Measurements from ENCODE around the gene ALK. TPM values are rescaled to one million over a fixed set of nuclear protein-coding genes. Genes with fewer than 3 reads are reported as not detected.

Gene ALK
- total and polyA plus RNA-seq, 10 of the 15 experiments (the other 5 are each of a cell fraction or from before 2014, with no cell fraction given) = 0.11 TPM; not detected in 9

DNA sequence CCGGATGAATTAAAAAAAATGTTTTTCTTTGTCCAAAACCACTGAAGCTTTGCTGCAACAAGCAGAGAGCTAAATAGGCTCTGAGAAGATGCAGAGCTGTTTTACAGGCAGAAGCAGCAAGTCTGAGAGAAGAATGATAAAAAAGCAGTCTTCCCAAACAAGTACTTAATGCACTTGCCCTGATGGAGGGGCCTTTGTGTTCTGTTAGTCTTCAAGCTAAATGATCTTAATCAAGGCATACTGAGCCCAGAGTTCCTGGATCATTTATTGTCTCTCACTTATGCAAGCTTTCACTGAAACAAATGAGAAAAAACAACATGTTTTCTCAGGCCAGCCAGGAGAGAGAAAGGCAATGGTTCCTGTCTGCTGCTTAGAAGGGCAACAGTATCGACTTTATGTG, 653.7 kb downstream of the ALK start:
- Histone ChIP-seq H3K36me3 (ENCODE audit: control insufficient read depth in 2 of 2, insufficient read depth in 2 of 2, low read length in 1 of 2) (no peaks in the 10 kb centered on the region), H3K27ac (ENCODE audit: control insufficient read depth, insufficient read depth) (no peak overlapping the region), H3K79me2 (ENCODE audit: control insufficient read depth, insufficient read depth, low read length) (no peaks in the 10 kb centered on the region), H3K4me2 (ENCODE audit: control insufficient read depth, insufficient read depth) (no peak overlapping the region), H3K9me3 (replicated peaks; ENCODE audit: control insufficient read depth, insufficient read depth, low read length) (no peaks in the 10 kb centered on the region; the same call in 2 of the 3 replicates), H3K27me3 (replicated peaks in 1 of 2; ENCODE audit: control insufficient read depth in 2 of 2, insufficient read depth in 2 of 2, low read length in 1 of 2) (no peaks in the 10 kb centered on the region; a peak in 1 of 4 replicates), H4K20me1 (ENCODE audit: control insufficient read depth, insufficient read depth) (no peaks in the 10 kb centered on the region), H3K4me3 (no peak overlapping the region), H3K9ac (ENCODE audit: control insufficient read depth, insufficient read depth, low read length) (no peak overlapping the region), H3K4me1 (ENCODE audit: control insufficient read depth, insufficient read depth, low read length) (peaks cover under 1% of the 10 kb centered on the region; the same call in 1 of the 2 replicates), H2AFZ (ENCODE audit: control insufficient read depth, low read depth, low read length) (no peak overlapping the region)
- intact Hi-C loops (cut with micrococcal nuclease; ENCODE audit: unreplicated experiment) = no loop called here
- ATAC-seq (no peak), DNase-seq (ENCODE audit: low read depth, low spot score) (no peak), FAIRE-seq (no peak)
- CTCF ChIA-PET = interaction anchor here (0.6 to 1.2 kb wide), 4 partner anchors 40 to 575 kb away, joined by 3 read pairs; no protein-coding TSS in a partner anchor
- RAD21 ChIA-PET (ENCODE audit: unreplicated experiment) = no interaction called here
- in situ Hi-C loops (cut with MboI) = no loop called here
- SMC1A ChIA-PET (ENCODE audit: uncharacterized antibody, unreplicated experiment) = interaction anchor here (0.6 to 1.2 kb wide), 2 partner anchors 15 to 305 kb away, joined by 3 read pairs; no protein-coding TSS in a partner anchor
- 0% methylated on average over 2 of the region's 2 CpGs for WGBS (ENCODE audit: insufficient coverage, insufficient replicate concordance, low lambda C conversion rate, missing lambda C conversion rate)
- BruUV-seq (replicated peaks) = no TSS peak
- POLR2A ChIA-PET = no interaction called here
- TF ChIP-seq, protein P1, sequence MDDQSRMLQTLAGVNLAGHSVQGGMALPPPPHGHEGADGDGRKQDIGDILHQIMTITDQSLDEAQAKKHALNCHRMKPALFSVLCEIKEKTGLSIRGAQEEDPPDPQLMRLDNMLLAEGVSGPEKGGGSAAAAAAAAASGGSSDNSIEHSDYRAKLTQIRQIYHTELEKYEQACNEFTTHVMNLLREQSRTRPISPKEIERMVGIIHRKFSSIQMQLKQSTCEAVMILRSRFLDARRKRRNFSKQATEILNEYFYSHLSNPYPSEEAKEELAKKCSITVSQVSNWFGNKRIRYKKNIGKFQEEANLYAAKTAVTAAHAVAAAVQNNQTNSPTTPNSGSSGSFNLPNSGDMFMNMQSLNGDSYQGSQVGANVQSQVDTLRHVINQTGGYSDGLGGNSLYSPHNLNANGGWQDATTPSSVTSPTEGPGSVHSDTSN (IDR thresholded peaks at IDR 0.05; ENCODE audit: insufficient replicate concordance, low read depth, low read length) = no peak
- TF ChIP-seq E2F8 (IDR thresholded peaks at IDR 0.05; ENCODE audit: low read depth, partially characterized antibody) (no peak), ZBED1 (IDR thresholded peaks at IDR 0.05; ENCODE audit: borderline replicate concordance) (no peak), CEBPB (IDR thresholded peaks at IDR 0.05; ENCODE audit: borderline replicate concordance in 1 of 2, low read depth in 2 of 2, low read length in 2 of 2) (no peak), KAT2A (conservative IDR thresholded peaks at IDR 0.05; ENCODE audit: control insufficient read depth, low read depth, low read length) (no peak), FOXK2 (IDR thresholded peaks at IDR 0.05) (no peak), EED (IDR thresholded peaks at IDR 0.05; ENCODE audit: low read depth) (no peak), ZBTB40 (IDR thresholded peaks at IDR 0.05; ENCODE audit: borderline replicate concordance) (no peak), TCF7 (IDR thresholded peaks at IDR 0.05; ENCODE audit: borderline replicate concordance) (no peak), POLR2A (IDR thresholded peaks at IDR 0.05; ENCODE audit: low read depth, low read length) (no peak)
- TF ChIP-seq, protein P2, sequence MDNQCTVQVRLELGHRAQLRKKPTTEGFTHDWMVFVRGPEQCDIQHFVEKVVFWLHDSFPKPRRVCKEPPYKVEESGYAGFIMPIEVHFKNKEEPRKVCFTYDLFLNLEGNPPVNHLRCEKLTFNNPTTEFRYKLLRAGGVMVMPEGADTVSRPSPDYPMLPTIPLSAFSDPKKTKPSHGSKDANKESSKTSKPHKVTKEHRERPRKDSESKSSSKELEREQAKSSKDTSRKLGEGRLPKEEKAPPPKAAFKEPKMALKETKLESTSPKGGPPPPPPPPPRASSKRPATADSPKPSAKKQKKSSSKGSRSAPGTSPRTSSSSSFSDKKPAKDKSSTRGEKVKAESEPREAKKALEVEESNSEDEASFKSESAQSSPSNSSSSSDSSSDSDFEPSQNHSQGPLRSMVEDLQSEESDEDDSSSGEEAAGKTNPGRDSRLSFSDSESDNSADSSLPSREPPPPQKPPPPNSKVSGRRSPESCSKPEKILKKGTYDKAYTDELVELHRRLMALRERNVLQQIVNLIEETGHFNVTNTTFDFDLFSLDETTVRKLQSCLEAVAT (IDR thresholded peaks at IDR 0.05) = no peak
- TF ChIP-seq, protein P3, sequence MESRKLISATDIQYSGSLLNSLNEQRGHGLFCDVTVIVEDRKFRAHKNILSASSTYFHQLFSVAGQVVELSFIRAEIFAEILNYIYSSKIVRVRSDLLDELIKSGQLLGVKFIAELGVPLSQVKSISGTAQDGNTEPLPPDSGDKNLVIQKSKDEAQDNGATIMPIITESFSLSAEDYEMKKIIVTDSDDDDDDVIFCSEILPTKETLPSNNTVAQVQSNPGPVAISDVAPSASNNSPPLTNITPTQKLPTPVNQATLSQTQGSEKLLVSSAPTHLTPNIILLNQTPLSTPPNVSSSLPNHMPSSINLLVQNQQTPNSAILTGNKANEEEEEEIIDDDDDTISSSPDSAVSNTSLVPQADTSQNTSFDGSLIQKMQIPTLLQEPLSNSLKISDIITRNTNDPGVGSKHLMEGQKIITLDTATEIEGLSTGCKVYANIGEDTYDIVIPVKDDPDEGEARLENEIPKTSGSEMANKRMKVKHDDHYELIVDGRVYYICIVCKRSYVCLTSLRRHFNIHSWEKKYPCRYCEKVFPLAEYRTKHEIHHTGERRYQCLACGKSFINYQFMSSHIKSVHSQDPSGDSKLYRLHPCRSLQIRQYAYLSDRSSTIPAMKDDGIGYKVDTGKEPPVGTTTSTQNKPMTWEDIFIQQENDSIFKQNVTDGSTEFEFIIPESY (IDR thresholded peaks at IDR 0.05) = no peak

Data from GM12878 (cell line).